SIG-M5 treated with dmso at 0.1 percent for 504 hours (cell line): ENCODE results near the gene STAT4.

ENCODE experiments used
- DNase-seq: peaks from one replicate; lab custom pipeline; 2025; ENCODE audit not compliant: unreplicated experiment; lab: John Stamatoyannopoulos, UW

STAT4 gene

GRCh38 chr2:191083540-191083939, 67.3 kb downstream of the STAT4 start:
- DNase-seq: no peak

DNA sequence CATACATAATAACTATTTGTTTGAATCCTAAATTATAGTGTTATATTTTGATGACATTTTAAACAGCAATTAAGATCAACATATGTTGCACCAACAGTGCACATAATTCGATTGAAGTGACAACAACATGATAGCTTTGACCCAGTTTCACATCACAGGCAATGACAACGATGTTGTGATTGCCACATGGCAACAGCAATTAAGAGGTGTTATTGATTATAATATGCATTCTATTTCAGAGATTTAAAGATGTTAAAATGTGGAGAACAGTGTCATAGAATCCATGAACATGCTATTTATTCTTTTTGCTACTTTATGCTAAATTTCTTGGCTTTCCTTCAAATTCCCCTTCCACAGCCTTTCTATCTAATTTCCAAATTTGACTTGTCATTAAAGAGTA, 68.5 kb downstream of the STAT4 start:
- no peak for DNase-seq

- DNase-seq: no peak
Observed at GRCh38 chr2:191081411-191082155, 69.2 kb downstream of the STAT4 start.

- DNase-seq: no peak
Observed at GRCh38 chr2:191078165-191078867, 72.5 kb downstream of the STAT4 start.

DNA sequence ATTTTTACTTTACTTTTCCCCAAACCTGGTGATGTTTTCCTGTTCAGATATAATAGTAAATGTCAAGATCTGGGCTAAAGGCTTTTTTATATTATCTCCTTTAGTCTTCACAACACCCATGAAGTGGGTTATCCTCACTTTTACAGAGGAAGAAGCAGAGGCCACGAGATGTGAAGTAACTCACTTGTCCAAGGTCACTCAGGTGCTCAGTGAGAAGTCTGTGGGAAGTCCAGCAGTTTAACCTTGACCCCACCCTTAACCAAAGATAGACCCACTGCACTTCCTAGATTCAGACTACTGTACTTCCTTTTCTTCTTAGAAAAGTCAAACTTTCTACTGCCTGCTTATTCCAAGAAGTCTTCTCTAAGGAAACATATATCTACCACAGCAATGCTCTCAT, 80.5 kb downstream of the STAT4 start:
- no peak for DNase-seq

- DNase-seq: no peak
Observed at GRCh38 chr2:191069606-191070005, 81.2 kb downstream of the STAT4 start.

GRCh38 chr2:191066919-191067233, 83.9 kb downstream of the STAT4 start:
- no peak for DNase-seq

- no peak for DNase-seq
Observed at GRCh38 chr2:191066197-191066918, 84.4 kb downstream of the STAT4 start.

GRCh38 chr2:191065785-191066184, 85.0 kb downstream of the STAT4 start:
- no peak for DNase-seq

DNA sequence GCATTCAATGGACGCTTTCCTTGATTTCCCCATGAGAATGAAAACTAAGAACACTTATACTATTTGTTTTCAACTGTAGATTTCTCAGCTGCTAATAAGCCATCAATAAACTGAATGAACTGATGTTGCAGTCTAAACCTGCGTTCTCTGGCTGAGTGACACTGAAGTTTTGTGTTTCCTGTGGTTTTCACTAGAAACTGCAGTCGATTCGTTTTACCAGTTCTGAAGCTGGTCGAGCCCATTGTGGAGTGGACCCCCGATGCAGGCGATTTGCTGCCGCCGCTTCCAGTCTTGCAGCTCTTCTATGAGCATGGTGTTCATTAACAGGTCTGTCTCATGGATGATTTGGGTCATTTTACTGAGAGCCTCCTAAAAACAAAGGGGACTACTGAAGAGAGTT, 86.2 kb downstream of the STAT4 start:
- DNase-seq: no peak

GRCh38 chr2:191063584-191063983, 87.2 kb downstream of the STAT4 start:
- DNase-seq: no peak

DNA sequence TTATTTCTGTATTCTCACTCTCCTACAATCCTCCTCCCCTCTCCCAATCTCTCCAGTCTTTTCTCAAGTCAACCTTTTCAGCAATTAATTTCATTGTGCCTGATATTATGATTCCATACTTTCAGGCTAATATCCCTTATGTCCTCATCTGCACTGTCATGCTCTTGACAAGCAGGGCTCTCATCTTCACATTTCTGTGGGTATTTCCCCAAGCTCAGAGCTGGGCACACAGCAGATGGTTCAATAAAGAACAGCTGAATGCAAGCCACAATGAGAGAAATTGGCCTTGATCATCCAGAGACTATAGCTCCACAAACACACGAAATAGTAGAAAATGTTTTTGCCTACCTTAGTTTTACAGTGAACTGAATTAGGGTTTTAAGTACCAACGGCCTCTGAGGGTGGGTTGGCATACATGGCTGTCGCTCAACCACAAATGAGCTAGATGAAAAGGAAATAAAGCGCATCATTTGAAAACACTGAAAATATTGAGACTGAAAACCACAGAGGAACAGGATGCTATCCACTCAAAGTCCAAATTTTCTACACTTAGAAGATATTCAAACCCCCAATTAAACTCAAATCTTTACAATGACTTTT, 89.3 kb downstream of the STAT4 start:
- DNase-seq: no peak

DNA sequence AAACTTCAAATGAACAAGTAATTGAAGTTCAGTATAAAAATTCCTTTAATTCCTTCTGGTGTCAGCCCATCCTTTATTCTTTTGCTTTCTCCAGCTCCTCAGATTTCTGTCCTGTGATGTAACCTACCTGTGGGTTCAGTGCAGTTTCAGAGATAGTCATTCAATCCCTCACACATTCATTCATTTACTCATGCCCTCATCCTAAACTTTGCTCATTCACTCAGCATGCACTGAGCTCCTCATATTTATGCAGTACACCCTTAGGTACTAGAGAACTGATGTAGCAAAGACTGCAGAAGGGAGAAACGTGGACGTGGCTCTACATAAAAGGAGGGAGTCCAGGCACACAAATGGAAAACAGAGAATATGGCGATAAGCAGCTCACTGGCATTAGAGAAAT, 91.5 kb downstream of the STAT4 start:
- no peak for DNase-seq

DNA sequence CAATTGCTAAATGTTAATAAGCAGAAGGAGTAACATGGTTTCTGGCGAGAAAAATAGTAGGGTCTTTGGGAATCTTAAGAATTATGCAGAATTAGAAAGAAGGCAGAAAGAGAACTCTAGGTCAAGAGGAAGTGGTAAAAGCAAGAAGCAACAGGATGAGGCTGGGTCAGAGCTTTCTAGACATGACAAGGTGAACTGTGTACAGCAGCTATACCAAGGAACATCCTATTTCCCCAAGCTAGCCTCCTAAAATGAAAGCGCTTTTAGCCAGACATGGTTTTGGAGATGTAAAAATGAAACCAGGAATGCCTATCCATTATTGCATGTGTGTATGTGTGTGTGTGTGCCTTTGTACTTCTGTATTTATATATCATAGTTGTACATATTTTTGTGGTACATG, 94.6 kb downstream of the STAT4 start:
- no peak for DNase-seq

GRCh38 chr2:191053256-191053655, 97.5 kb downstream of the STAT4 start:
- no peak for DNase-seq

DNA sequence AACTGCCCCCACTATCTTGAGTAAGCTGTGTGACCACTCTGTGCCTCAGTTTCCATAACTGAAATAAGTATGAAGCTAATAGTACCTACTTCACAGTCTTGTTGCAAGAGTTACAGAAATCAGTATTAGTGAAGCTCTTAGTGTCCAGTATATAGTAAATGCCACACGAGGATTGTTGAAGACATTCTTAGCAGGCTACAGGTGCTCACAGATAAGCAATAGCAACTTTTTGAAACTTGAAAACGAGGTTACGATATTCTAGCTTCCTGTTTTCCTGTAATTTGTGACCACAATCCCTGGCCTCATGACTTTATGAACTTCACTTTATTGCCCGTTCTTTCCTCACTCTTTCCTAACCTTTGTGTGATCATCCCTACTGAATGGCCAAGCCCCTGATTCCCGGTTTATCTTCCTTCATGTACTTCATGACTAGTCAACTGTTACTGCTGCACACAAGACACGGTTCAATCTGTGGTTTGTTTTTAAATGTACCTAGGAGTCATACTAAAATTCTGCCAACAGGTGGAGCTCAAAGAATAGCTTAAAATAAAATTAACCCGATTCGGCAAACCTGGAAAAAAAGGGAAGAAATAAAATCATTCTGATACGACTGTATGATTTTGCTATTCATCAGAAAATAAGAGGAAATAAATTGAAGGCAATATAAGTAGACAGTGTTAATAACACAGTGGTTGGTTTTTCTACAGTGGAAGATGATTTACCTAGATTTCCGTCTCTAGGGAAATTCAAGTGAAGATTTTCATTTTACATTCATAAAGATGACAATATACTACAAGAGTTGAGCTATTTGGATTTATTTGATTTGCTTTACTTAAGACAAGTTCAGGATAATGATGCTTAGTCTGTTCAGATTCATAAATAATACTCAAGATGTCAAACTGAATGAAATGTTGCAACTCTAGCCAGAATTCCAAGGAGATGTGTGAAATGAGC, 98.7 kb downstream of the STAT4 start:
- DNase-seq: peak; percentile 62

- DNase-seq: no peak
Observed at GRCh38 chr2:191051177-191051576, 99.6 kb downstream of the STAT4 start.

DNA sequence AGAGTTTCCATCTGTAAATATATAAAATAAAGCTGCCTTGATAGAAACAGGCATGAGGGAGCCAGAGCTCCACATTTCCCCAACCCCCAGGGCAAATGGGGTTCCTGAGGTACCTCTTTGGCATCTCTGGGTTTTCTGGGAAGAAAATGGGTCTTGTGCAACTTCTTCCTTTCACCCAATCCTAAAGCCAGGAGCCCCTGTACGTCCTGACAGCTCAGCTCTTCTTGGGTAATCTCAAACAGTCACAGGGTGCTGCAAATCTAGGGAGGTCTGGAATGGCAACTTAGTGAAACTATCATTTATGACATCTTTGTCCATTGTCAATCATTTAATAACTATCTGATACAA, 100.2 kb downstream of the STAT4 start:
- DNase-seq: no peak

DNA sequence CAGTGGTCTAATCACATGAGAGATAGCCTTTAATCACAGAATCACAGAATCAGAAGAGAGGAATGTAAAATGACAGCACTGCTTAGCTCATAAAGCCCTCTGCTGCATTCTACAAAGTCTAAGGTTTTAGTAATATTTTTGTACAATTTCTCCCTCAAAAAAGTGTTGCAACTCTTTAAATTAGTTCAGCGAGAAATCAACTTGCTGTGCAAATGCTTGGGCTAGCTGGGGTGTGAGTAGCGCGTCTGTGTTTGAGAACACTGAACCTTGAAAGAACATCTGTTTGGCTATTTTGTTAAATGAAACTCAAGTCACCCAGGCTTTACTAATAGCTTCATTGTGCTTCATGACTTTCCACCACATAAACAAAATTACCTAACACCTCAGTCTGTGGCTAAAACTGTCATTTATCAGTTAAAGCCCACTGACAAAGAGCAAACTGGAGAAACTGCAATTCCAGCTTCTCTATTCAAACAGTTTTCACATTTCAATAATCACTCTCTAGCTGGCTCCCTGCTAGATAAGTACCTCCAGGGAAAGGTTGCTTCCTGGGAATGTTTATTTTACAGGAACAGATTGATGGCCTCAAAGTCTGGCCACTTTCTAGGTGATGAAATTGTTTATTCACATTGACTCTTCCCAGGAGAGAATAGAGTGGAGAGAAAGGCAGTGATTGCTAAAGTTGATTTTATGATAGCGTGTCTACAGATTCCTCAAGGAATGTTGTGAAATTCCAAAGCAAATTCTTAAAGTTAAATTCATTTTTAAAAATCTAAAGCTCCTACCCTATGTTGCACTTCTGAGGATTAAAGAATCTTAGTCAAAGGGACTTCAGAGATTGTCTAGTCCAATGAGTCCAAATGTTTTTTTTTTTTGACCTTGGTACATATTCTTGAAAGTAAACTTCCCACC, 100.8 kb downstream of the STAT4 start:
- DNase-seq: no peak

- no peak for DNase-seq
Observed at GRCh38 chr2:191048073-191048472, 102.7 kb downstream of the STAT4 start.
